ENCODE results near the gene CPTP. TPM values are rescaled to one million over a fixed set of nuclear protein-coding genes. Genes with fewer than 3 reads are reported as not detected.

CPTP gene
- total RNA-seq, 2 donors from 2014 or later = 35.8 to 54.0 TPM

DNA sequence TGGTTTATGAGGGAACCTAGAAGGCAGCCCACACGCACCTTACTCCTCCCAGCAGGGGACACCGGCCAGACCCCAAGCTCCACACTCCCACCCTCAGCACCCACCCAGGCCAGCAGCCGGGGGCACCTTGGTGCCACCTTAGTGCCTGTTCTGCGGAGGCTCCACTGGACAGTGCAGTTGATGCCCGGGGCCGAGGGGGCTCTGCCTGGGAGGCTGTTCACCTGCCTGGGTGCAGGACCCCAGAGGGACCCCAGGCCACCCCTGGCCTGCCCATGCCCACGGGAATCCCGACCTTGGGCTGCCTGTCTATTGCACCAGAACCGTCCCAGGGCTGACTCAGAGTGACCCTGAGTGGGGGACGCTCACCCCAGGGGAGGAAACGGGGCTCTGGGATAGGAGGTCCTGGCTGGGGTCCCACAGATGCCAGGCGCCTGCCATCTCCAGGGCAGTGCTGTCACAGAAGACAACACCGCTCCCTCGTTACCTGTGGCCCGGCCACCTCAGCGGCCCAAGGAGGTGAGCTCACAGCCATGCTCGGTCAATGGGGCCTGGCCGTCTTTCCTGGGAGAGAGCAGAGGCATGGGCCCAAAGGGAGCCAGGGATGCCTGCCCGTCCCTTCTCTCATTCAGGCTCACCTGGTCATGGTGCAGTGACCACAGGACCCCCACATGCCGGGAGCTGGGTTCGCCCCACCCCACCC, 43.7 kb upstream of the CPTP start:
- Histone ChIP-seq H3K9me3 (no peaks in the 10 kb centered on the region), H3K4me1 (replicated peaks) (no peaks in the 10 kb centered on the region), H3K4me3 (no peak overlapping the region), H3K27me3 (replicated peaks; ENCODE audit: insufficient read depth) (peaks cover 3% of the 10 kb centered on the region), H3K36me3 (no peaks in the 10 kb centered on the region), H3K27ac (no peak overlapping the region)
- intact Hi-C loops (cut with DNase I) = no loop called here
- 89% methylated on average over 21 of the region's 21 CpGs for WGBS
- TF ChIP-seq POLR2AphosphoS5 (IDR thresholded peaks at IDR 0.05) (no peak), POLR2A (IDR thresholded peaks at IDR 0.05) (no peak)
- TF ChIP-seq, protein P1, sequence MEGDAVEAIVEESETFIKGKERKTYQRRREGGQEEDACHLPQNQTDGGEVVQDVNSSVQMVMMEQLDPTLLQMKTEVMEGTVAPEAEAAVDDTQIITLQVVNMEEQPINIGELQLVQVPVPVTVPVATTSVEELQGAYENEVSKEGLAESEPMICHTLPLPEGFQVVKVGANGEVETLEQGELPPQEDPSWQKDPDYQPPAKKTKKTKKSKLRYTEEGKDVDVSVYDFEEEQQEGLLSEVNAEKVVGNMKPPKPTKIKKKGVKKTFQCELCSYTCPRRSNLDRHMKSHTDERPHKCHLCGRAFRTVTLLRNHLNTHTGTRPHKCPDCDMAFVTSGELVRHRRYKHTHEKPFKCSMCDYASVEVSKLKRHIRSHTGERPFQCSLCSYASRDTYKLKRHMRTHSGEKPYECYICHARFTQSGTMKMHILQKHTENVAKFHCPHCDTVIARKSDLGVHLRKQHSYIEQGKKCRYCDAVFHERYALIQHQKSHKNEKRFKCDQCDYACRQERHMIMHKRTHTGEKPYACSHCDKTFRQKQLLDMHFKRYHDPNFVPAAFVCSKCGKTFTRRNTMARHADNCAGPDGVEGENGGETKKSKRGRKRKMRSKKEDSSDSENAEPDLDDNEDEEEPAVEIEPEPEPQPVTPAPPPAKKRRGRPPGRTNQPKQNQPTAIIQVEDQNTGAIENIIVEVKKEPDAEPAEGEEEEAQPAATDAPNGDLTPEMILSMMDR (IDR thresholded peaks at IDR 0.05) = no peak
- no peak for DNase-seq (ENCODE audit: low spot score)

DNA sequence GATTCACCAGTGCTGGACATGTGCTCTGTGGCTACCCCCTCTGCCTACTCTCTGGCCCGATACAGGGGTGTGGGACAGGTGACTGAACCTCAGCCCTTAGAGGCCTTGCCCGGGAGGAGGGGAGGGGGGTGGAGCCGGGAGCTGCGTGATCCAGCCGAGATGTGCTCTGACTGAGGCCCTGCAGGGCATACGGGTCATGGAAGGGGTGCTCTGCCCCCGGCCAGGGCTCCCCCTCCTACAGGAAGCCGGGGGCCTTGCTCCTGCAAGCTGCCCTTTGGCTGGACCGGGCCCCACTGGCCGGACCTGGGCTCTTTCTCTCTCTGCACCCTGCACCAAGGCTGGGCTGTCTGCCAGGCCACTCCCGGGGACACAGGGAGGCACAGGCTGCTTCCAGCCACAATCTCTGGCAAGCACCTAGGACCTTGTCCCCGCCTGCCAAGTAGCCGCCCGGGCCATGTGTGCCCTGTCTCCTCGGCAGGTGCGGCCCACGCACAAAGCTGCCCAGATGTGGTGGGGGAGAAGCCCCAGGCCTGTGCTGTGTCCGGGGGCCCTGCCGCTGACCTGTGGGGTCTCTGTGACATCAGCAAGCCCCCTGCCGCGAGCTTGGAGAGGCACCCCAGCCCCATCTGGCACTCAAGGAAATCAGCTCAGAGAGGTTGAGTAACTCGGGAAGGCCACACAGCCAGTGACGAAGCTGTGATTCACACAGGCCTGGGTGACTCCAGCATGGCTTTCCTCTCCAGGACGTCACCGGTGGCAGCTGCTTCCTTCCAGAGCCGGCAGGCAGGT, 42.9 kb upstream of the CPTP start:
- intact Hi-C loops (cut with DNase I) = no loop called here

GRCh38 chr1:1282998-1283397, 41.6 kb upstream of the CPTP start:
- H3K27me3 ChIP-seq (replicated peaks; ENCODE audit: insufficient read depth) = peaks cover 3% of the 10 kb centered on the region
- DNase-seq (ENCODE audit: low spot score) = no peak
- TF ChIP-seq POLR2A (IDR thresholded peaks at IDR 0.05) = no peak
- TF ChIP-seq POLR2AphosphoS5 (IDR thresholded peaks at IDR 0.05) = no peak
- TF ChIP-seq, protein P1 (IDR thresholded peaks at IDR 0.05) = no peak
- no peaks in the 10 kb centered on the region for H3K4me1 ChIP-seq (replicated peaks)
- H3K36me3 ChIP-seq = no peaks in the 10 kb centered on the region
- H3K4me3 ChIP-seq = no peak overlapping the region
- no peak overlapping the region for H3K27ac ChIP-seq
- 89% methylated on average over 13 of the region's 14 CpGs for WGBS
- no peaks in the 10 kb centered on the region for H3K9me3 ChIP-seq
- intact Hi-C loops (cut with DNase I) = no loop called here

More for the DNA sequence above, 42.9 kb upstream of the CPTP start:
- no peaks in the 10 kb centered on the region for H3K36me3 ChIP-seq
- H3K4me3 ChIP-seq = no peak overlapping the region
- H3K4me1 ChIP-seq (replicated peaks) = no peaks in the 10 kb centered on the region
- 39% methylated on average over 24 of the region's 26 CpGs for WGBS
- H3K27ac ChIP-seq = no peak overlapping the region
- peak; percentile 22 for TF ChIP-seq POLR2AphosphoS5 (IDR thresholded peaks at IDR 0.05)
- no peak for TF ChIP-seq POLR2A (IDR thresholded peaks at IDR 0.05)
- TF ChIP-seq, protein P1 (IDR thresholded peaks at IDR 0.05) = no peak
- peak; percentile 73 for DNase-seq (ENCODE audit: low spot score)
- no peaks in the 10 kb centered on the region for H3K9me3 ChIP-seq
- peaks cover 3% of the 10 kb centered on the region for H3K27me3 ChIP-seq (replicated peaks; ENCODE audit: insufficient read depth)

- H3K27ac ChIP-seq = no peak overlapping the region
- H3K4me3 ChIP-seq = no peak overlapping the region
- H3K9me3 ChIP-seq = no peaks in the 10 kb centered on the region
- WGBS = 7% methylated on average over 3 of the region's 9 CpGs
- DNase-seq (ENCODE audit: low spot score) = no peak
- H3K4me1 ChIP-seq (replicated peaks) = no peaks in the 10 kb centered on the region
- TF ChIP-seq POLR2A (IDR thresholded peaks at IDR 0.05) = no peak
- TF ChIP-seq POLR2AphosphoS5 (IDR thresholded peaks at IDR 0.05) = no peak
- TF ChIP-seq, protein P1 (IDR thresholded peaks at IDR 0.05) = no peak
- no peaks in the 10 kb centered on the region for H3K36me3 ChIP-seq
- peaks cover 3% of the 10 kb centered on the region for H3K27me3 ChIP-seq (replicated peaks; ENCODE audit: insufficient read depth)
- intact Hi-C loops (cut with DNase I) = no loop called here
Observed at GRCh38 chr1:1283821-1284220, 40.8 kb upstream of the CPTP start.

All from prostate gland (tissue), 2 donors.